ENCODE measurements around the gene GFI1.
"Not testable (repeated sequence)": the region's sequence is repeated elsewhere in the genome, so short reads cannot be mapped to it uniquely, and the experiment has no call there.

The GFI1 gene

DNA sequence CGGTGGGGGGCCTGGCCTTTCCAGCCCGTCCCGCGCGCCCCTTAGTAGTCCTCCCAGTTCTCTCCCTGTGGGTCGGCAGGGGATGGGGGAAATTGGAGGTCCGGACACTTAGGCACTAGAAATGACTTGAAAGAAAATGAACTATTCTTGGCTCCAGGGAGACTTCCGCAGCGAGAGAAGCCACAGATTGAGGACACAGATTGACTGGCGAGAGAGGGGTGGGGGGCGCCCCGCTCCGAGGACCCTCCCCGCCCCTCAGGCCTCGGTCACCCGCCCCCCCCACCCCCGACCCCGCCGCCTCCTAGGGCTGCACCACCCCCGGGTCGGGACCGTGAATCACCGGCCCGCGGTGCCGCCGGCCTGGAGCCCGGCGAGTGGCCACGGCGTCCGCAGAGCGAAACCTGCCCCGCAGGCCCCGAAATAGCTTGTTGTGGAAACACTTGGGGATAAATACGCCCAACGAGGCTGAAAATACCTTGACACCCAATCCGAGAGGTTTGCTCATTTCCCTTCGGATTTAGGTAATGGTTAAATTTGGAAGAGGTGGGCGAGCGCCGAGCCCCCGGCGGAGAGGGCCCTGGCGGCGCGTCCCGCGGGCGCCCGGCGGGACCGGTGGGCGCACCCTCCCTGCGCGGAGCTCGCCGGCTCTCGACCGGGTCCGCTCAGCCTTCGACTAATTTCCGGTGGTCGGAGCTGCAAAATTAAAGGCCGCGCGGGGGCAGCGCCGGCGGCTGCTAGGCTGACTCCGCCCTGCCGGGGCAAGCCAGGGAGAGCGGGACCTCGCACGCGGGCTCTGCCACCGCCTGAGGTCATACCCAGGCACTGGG lies at the start of gene GFI1:
Gene GFI1, minus strand, starts transcription at position 675 of the 827 bp plus-strand sequence. CDS start 3,438 bp downstream, outside the sequence.
- DNase-seq, result peak; percentile 70

DNA sequence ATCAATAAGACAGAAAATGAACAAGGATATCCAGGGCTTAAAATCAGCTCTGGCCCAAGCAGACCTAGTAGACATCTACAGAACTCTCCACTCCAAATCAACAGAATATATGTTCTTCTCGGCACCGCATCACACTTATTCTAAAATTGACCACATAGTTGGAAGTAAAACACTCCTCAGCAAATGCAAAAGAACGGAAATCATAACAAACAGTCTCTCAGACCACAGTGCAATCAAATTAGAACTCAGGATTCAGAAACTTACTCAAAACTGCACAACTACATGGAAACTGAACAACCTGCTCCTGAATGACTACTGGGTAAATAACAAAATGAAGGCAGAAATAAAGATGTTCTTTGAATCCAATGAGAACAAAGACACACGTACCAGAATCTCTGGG lies 45.6 kb upstream of the GFI1 start:
- peak; percentile 2 for DNase-seq

DNA sequence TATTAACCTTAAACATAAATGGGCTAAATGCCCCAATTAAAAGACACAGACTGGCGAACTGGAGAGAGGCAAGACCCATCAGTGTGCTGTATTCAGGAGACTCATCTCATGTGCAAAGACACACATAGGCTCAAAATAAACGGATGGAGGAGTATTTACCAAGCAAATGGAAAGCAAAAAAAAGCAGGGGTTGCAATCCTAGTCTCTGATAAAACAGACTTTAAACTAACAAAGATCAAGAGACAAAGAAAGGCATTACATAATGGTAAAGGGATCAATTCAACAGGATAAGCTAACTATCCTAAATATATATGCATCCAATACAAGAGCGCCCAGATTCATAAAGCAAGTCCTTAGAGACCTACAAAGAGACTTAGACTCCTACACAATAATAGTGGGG lies 45.2 kb upstream of the GFI1 start:
- DNase-seq, result not testable (repeated sequence)

DNA sequence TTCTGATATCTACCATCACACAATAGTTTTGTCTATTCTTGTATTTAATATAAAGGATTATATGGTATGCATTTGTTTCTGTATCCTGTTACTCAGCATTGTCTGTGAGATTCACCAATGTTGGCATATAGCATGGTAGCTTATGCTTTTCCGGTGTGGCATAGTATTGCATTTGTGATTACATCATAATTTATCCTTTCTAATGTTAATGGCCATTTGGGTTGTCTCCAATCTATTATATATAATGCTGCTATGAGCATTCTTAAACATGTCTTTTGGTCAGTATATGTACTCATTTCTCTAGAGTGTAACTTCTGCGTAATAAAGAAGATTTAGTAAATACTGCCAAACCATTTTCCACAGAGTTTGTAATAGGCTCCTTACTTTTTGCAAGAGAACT lies 40.9 kb upstream of the GFI1 start:
- no peak for DNase-seq

DNA sequence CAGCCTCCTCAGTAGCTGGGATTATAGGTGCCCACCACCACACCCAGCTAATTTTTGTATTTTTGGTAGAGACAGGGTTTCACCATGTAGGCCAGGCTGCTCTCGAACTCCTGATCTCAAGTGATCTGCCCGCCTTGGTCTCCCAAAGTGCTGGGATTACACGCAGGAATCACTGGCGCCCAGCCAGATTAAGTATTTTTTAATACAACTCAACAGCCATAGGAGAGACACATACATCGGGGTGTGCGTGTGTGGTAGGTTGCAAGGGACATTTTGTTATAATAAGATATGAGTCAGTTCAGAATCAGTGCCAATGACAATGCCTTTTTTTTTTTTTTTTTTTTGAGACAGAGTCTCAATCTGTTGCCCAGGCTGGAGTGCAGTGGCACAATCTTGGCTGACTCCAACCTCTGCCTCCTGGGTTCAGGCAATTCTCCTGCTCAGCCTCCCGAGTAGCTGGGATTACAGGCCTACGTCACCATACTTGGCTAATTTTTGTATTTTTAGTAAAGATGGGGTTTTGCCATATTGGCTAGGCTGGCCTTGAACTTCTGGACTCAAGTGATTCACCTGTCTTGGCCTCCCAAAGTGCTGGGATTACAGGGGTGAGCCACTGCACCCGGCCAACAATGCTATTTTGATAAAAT lies 38.3 kb upstream of the GFI1 start:
- not testable (repeated sequence) for DNase-seq

DNA sequence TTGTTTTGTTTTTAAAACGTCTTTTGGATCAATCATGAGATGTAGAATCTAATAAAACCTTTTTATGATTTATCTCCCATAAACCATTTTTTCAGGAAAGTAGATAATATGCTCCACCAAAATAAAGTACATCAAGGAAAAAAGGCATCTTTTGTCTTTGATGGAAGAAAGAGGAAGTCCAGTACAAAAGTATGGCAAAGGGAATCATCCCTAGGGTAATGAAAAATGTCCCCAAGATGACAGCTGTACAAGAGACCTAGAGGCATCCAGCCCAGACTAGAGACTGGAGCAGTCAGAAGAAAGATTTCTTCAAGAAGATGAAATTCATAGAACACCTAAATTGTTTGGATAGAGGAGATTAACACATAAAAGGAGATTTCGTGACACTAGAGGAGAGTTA lies 32.3 kb upstream of the GFI1 start:
- no peak for DNase-seq

DNA sequence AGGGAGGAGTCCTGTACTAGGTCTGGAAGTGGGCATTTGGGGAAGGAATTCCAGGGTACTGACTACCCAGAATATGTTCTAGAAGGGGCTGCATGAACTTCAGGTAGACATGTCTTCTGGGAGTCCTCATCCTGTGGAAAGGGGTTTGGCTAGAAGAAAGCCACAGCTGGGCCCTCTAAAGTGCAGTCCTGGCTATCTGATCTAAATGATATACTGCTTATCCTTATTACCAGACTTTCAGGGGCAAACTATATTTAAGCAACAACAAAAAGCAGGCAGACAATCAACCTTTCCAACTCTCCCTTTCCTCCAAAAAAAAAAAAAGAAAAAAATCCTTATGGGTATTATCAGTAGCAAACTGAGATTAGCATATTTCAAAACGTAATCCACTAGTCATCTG lies 29.8 kb upstream of the GFI1 start:
- DNase-seq, result no peak

DNA sequence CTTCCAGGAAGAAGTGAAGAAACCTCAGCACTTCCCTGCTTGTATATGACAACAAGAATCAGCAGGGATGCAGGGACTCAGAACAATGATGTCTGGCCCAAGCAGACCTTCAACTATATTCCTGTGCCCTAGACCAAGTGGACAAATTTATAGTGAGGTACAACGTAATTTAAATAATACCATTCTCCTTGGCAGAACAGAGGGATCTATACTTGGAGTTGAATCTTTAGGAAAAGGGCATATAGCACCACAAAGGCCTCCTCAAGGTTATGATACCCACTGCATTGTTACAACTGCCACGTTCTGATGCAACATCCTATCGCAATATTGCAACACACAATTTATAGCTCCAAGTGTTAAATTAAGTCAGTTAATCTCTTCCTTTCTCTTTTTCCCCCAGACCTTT lies 29.1 kb upstream of the GFI1 start:
- no peak for DNase-seq

DNA sequence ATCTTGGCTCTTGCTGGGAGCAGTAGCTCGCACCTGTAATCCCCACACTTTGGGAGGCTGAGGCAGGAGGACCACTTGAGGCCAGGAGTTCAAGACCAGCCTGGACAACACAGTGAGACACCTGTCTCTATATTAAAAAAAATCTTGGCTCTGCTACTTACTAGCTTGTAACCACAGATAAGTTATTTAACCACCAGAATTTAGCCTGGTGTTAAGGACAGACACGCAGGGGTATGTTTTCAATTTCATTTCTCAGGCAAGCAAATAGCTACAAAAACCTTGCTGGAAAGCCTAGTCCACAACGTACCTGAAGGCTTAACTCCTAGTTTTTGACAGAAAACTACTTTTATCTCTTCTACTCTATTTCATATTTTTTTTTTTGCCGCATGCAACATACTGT lies 24.8 kb upstream of the GFI1 start:
- DNase-seq, result no peak

DNA sequence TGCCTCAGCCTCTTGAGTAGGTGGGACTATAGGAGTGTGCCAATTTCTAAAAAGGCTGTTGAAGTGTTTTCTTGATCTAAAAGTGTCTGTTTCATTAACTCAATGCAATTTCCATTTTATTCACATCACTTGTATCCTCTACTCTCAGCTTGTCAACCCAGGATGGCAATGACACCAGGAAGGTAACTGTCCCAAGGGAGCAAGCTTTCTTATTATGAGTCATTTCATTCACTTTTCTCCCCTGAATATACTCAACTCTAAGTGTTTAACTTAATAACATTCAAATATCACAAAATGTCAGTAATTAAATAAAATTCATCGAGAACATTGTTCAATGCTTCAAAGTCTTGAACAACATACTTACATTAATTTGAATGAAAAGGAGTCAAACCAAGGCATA lies 22.9 kb upstream of the GFI1 start:
- no peak for DNase-seq

DNA sequence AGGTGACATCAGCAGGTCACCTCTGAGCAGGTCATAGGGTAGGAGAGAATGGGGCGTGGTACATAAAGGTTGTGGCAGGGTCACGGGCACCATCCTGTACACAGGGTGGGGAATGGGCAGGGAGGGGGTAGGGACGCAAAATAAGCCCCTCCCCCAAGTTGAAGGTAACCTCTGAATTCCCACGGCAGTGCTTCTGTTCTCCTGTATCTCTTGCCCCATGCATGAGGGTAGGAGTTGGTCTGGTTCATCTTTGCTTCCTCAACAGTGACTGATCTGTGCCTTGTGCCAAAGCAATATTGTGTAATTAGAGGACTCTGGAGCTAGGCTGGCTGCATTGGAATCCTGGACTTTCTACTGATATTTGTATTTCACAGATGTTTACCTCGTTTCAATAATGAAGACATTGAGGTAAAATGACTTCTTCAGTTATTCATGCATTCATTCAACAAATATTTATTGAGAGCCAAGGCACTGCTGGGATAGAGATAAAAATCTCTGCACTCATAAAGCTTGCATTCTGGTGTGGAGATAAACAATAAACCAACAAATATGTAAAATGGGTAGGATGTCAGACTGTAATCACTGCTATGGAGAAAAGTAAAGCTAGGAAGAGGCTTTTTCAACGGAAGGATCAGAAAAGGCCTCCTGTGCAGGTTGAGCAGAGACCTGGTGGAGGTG lies 18.4 kb upstream of the GFI1 start:
- DNase-seq, result no peak

DNA sequence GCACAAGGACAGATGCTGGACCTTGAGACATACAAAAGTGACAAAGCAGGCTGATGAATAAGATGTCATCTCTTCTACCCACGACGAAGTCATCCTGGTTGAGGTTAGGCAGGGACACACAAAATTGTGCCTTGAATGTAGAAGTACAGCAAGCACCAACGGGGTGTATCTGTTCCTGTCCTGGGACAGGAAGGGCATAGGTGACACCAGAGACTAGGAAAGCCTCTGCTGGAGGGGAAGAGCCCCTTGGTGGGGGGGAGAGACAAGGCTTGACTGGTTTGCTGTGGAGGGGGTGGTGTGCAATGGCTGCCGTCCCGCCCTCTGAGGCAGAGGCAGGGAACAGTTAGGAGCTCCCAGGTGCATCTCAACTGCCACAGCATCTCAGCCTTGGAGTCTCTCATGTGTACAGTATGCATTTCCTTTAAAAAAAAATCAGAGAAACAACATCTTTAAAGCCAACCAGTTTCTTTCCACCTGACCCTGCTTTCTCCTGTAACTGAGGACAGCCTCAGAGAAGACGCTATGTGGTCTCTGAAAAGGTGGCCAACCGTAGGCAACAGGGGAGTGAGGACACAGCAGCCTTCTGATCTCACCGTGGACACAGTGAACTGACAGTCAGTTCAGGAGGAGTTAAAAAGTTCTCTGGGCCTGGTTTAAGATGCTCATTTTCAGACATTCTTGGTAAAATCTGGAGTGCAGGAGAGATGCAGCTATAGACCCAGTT lies 17.7 kb upstream of the GFI1 start:
- no peak for DNase-seq

DNA sequence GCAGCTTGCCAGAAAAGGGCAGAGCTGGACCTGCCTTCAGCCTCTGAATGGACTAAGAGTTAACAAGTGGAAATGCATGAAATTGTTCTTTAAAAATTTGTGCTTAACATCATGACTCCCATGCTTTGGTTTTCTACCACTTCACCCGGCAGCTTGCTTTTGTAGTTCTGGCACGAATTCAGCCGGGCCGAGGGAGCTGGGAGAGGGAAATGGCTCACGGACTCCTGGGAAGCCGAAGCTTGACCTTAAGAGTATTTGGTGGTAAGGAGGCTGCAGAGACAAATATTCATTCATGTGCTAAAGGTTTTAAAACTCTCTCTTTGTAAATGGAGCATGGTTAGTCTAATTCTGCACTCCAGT lies 17.2 kb upstream of the GFI1 start:
- DNase-seq, result no peak

DNA sequence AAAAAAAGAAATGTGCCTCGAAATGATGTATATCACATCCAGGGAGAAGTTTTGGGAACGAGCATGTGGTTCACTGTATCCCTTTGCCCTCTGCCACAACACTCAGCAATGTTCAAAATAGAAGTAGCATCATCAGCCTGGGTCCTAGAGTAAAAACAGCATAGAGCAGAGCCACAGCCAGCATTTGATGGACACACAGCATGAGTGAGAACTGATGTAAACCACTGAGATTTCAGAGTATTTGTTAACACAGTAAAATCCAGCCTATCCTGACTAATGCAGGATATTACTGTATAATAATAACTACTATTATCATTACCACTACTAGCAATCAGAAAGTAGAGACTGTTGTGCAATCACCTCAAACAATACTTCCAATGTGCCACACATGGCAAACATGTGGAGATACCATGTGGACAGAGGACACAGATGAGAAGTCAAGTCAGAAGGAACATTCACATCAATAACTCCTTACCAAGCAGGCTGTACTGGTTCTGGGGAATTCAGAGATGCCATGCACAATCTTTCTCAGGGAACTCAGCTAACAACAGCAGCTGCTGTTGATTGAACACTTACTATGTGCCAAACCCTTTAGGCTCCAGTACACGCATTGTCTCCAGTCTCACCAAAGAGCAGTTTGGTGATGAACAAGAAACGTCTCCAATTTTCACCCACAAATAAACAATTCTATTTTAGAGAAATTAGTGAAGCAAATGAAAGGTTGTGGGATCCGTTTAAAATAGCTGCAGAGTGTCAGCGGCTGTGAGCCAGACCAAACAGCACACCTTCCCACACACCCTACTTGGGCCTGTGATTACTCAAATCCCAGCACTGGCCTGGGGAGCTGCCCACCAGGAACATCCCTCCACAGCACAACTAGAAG lies 16.6 kb upstream of the GFI1 start:
- DNase-seq, result no peak

DNA sequence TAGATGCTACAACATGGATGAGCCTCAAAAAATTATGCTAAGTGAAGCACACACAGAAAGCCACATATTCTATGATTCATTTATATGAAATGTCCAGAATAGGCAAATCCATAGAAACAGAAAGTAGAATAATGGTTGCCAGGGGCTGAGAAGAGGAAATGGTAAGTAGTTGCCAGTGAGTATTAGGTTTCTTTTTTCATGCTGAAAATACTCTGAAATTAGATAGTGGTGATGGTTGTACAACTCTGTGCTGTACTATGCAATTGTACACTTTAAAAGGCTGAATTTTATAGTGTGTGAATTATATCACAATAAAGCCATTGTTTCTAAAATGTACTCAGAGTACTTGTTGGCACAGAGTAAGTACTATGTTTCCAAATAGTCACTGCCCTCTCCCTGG lies 15.5 kb upstream of the GFI1 start:
- no peak for DNase-seq

DNA sequence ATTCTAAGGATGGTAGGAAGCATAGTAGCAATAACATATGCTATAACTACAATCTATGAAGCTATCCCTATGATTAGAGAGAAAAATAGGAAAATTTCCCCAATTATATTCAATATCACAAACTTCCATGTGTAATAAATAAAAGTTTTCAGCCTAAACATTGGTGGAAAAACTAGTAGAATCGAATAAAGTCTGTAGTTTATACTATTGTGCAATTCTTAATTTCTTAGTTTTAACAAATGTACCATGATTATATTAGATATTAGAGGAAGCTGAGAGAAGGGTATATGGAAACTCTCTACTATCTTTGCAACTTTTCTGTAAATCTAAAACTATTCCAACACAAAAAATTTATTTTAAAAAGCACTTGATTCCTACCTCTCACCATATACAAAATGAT lies 13.8 kb upstream of the GFI1 start:
- no peak for DNase-seq

DNA sequence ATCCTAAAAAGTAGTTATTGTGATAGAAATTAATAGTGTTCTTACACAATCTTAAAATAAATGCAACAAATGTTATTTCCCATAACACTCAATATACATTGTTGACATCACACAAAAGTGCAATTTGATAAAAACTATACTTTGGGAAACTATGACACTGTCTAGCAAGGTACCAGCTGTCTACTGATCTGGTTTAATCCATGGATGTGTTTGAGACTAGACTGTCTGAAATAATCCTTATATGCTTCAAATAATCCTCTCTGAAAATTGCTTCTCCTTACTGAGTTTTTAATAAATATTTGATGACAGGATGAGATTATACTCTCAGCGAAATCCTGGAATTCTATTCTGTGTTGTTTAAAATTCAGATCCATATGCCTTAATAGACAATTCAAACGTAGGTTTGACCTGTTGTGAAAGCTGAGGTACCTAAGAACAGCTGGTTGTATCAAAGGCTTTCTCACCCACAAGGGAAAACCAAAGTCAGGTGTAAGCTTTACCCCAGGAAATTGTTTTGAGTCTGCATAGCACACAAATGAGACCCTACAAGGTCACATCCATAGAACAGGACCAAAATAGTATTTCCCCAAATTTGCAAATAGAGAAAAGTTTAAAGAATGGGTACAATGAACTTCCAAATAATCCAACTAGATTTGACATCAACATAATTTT lies 8.8 kb upstream of the GFI1 start:
- DNase-seq, result no peak

DNA sequence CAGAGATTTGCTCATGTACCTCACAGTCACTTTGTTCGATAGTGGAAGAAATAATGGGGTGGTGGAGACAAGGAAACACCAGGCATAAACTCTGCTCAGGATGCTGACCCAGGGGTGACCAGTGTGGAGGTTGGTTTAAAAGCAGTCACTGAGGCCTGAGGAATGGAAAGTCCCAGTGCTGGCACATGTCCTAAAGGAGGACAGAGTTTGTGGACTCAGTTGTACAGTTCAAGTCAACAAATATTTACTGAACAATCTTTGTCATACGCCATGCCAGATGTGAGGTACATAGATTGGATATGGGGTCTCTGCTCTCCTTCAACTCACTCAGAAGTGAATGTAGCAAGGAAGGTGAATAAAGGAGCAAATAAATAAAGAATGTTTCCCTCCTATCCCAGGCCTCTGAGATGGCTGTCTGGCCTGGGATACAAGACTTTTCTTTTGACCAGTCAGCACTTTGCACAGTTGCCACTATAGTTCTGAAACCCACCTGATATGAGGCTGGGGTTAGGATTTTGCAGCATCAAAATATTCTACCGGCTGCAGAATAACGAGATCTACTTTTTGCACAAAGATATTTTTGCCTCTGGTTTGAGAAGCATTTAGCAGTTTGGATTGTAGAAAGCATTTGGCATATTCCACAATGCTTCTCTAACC lies 7.9 kb upstream of the GFI1 start:
- DNase-seq, result no peak

DNA sequence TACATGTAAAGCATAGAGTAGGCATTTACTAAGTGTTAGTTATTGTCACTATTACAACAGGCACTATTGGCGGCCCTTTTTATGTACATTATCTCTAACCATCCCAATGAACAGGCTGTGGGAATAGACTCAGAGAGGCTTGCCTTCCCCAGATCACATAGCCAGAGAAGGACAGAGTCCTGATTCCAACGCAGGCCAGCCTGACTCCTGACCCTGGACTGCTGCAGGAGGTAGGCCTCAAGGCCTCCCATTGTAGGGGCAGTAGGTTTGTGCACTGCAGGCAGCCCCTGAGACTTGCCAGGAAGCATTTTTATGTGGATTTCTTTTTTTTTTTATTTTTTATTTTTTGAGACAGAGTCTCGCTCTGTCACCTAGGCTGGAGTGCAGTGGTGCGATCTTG lies 6.4 kb upstream of the GFI1 start:
- no peak for DNase-seq

DNA sequence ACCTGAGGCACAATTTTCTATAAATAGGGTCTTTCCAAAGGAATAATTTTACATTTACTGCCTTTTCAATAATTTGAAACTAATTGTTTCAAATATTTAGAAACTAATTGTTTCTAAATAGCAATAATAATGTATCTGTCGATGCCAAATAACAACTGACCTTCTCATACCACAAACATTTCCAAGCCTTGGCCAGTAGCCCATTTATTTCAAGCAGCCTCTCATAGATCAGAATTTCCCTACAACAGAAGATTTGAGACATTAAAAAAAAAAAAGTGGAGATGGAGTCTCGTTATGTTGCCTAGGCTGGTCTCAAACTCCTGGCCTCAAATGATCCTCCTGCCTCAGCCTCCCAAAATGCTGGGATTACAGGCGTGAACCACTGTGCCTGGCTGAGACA lies 2.1 kb upstream of the GFI1 start:
- no peak for DNase-seq

DNA sequence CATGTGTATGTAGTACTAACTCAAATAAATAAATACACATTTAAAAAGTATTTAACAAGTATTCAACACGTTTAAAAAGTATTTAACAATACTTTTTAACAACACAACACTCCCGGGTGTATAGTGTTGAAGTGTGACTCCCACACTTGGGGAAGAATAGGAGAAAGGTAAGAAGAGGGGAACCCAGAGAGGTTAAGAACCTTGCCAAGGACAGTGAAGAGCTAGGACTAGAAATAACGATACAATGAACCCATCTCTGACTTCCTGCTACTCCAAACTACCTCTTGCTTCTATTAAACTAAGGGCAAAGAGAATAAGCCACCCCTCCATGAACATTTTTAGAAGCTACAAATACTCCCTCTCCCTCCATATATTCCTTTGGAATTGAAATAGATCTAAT lies 1.7 kb upstream of the GFI1 start:
- no peak for DNase-seq
